ENCODE data around the gene PRKG1. TPM values are rescaled to one million over a fixed set of nuclear protein-coding genes. Genes with fewer than 3 reads are reported as not detected.

PRKG1 gene
- total RNA-seq, 4 donors from 2014 or later: 1.2 to 6.5 (median 2.7) TPM

GRCh38 chr10:51522858-51523257 lies 448.6 kb downstream of the PRKG1 start:
- Histone ChIP-seq H3K27ac (no peak overlapping the region), H3K27me3 (no peaks in the 10 kb centered on the region), H3K4me1 (no peaks in the 10 kb centered on the region), H3K4me3 (no peak overlapping the region), H3K36me3 (no peaks in the 10 kb centered on the region), H3K9me3 (no peaks in the 10 kb centered on the region)
- no peak for TF ChIP-seq EP300 (IDR thresholded peaks at IDR 0.05)
- no peak for TF ChIP-seq CTCF (IDR thresholded peaks at IDR 0.05)
- TF ChIP-seq POLR2AphosphoS5 (IDR thresholded peaks at IDR 0.05): no peak
- TF ChIP-seq POLR2A (IDR thresholded peaks at IDR 0.05): no peak
- WGBS: 75% methylated on average over 3 of the region's 3 CpGs
- no peak for DNase-seq (ENCODE audit: low spot score in 2 of 2)

- no peak overlapping the region for H3K4me3 ChIP-seq
- TF ChIP-seq POLR2AphosphoS5 (IDR thresholded peaks at IDR 0.05) (no peak), CTCF (IDR thresholded peaks at IDR 0.05) (no peak)
- no peaks in the 10 kb centered on the region for H3K36me3 ChIP-seq
These were observed 449.2 kb downstream of the PRKG1 start for GRCh38 chr10:51523440-51523839.

GRCh38 chr10:51524041-51524440 lies 449.8 kb downstream of the PRKG1 start:
- H3K9me3 ChIP-seq: no peaks in the 10 kb centered on the region
- no peaks in the 10 kb centered on the region for H3K27me3 ChIP-seq
- H3K4me3 ChIP-seq: no peak overlapping the region
- WGBS: 60% methylated on average over 1 of the region's 1 CpG
- H3K4me1 ChIP-seq: no peaks in the 10 kb centered on the region
- TF ChIP-seq EP300 (IDR thresholded peaks at IDR 0.05) (no peak), CTCF (IDR thresholded peaks at IDR 0.05) (no peak), POLR2AphosphoS5 (IDR thresholded peaks at IDR 0.05) (no peak), POLR2A (IDR thresholded peaks at IDR 0.05) (no peak)
- H3K27ac ChIP-seq: no peak overlapping the region
- no peak for DNase-seq (ENCODE audit: low spot score in 2 of 2)
- H3K36me3 ChIP-seq: no peaks in the 10 kb centered on the region

More at GRCh38 chr10:51523440-51523839, 449.2 kb downstream of the PRKG1 start:
- Histone ChIP-seq H3K9me3 (no peaks in the 10 kb centered on the region), H3K27ac (no peak overlapping the region), H3K4me1 (no peaks in the 10 kb centered on the region), H3K27me3 (no peaks in the 10 kb centered on the region)
- DNase-seq (ENCODE audit: low spot score in 2 of 2): no peak

- no peak for DNase-seq (ENCODE audit: low spot score in 2 of 2)
- Histone ChIP-seq H3K4me1 (no peaks in the 10 kb centered on the region), H3K4me3 (no peak overlapping the region), H3K36me3 (no peaks in the 10 kb centered on the region), H3K9me3 (no peaks in the 10 kb centered on the region), H3K27ac (no peak overlapping the region), H3K27me3 (no peaks in the 10 kb centered on the region)
- no peak for TF ChIP-seq POLR2A (IDR thresholded peaks at IDR 0.05)
- no peak for TF ChIP-seq EP300 (IDR thresholded peaks at IDR 0.05)
- WGBS: 64% methylated on average over 11 of the region's 11 CpGs
These were observed 453.4 kb downstream of the PRKG1 start for GRCh38 chr10:51527522-51528219.

- H3K4me1 ChIP-seq: no peaks in the 10 kb centered on the region
- no peak for TF ChIP-seq POLR2AphosphoS5 (IDR thresholded peaks at IDR 0.05)
- no peak for TF ChIP-seq EP300 (IDR thresholded peaks at IDR 0.05)
- no peak for TF ChIP-seq POLR2A (IDR thresholded peaks at IDR 0.05)
- TF ChIP-seq CTCF (IDR thresholded peaks at IDR 0.05): no peak
- DNase-seq (ENCODE audit: low spot score in 2 of 2): no peak
- H3K4me3 ChIP-seq: no peak overlapping the region
- no peak overlapping the region for H3K27ac ChIP-seq
- no peaks in the 10 kb centered on the region for H3K27me3 ChIP-seq
- H3K36me3 ChIP-seq: no peaks in the 10 kb centered on the region
- WGBS: 64% methylated on average over 2 of the region's 2 CpGs
- no peaks in the 10 kb centered on the region for H3K9me3 ChIP-seq
These were observed 454.2 kb downstream of the PRKG1 start for GRCh38 chr10:51528527-51528926.

- Histone ChIP-seq H3K9me3 (no peaks in the 10 kb centered on the region), H3K27me3 (no peaks in the 10 kb centered on the region), H3K36me3 (no peaks in the 10 kb centered on the region), H3K4me1 (no peaks in the 10 kb centered on the region), H3K27ac (no peak overlapping the region), H3K4me3 (no peak overlapping the region)
- WGBS: 54% methylated on average over 4 of the region's 4 CpGs
- DNase-seq (ENCODE audit: low spot score in 2 of 2): no peak
- no peak for TF ChIP-seq EP300 (IDR thresholded peaks at IDR 0.05)
- no peak for TF ChIP-seq CTCF (IDR thresholded peaks at IDR 0.05)
- no peak for TF ChIP-seq POLR2AphosphoS5 (IDR thresholded peaks at IDR 0.05)
- TF ChIP-seq POLR2A (IDR thresholded peaks at IDR 0.05): no peak
These were observed 456.3 kb downstream of the PRKG1 start for GRCh38 chr10:51530541-51530940.
